HK-2 (cell line): ENCODE measurements around the gene COX15.
"Not testable (repeated sequence)": the region's sequence is repeated elsewhere in the genome, so short reads cannot be mapped to it uniquely, and the experiment has no call there.

Experiments used
- DNase-seq: peaks from one replicate; pipeline ENCODE4 v3.0.0-alpha.2; 2018; ENCODE audit not compliant: unreplicated experiment

Gene COX15

DNA sequence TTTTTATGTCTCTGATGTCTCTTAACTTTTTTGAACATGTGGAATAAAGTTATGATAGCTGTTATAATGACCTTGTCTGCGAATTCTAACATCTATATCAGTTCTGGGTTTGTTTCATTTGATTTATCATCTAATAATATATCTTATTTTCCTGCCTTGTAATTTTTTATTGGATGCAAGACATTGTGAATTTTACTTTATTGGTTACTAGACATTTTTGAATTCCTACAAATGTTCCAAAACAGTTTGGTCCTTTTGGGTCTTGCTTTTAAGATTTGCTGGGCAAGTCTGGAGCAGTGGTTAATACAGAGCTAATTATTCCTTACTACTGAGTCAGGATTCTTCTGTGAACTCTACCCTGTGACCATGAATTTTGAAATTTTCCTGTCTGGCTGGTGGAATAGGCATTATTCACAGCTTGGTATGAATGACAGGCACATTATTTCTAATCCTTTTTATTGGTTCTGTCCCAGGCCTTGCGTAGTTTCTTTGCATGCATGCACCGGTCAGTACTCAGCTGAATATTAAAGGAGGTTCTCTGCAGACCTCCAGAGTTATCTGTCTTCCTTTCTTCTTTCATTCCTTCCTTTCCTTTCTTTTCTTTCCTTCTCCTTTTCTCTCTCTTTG is 9.1 kb upstream of the COX15 start:
- no peak for DNase-seq

DNA sequence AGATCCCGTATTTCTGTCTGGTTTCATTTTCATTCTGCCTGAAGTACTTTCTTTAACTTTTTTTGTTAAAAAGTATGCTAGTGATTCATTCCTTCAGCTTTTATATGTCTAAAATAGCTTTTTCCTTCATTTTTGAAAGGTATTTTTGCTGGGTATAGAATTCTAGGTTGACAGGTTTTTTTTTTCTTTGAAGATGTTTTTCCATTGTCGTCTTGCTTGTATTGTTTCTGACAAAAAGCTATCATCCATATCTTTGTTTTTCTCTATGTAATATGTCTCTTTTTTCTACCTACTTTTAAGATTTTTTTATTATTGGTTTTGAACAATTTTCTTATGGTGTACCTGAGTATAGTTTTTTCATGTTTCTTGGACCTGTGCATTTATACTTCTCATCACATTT is 8.3 kb upstream of the COX15 start:
- no peak for DNase-seq

DNA sequence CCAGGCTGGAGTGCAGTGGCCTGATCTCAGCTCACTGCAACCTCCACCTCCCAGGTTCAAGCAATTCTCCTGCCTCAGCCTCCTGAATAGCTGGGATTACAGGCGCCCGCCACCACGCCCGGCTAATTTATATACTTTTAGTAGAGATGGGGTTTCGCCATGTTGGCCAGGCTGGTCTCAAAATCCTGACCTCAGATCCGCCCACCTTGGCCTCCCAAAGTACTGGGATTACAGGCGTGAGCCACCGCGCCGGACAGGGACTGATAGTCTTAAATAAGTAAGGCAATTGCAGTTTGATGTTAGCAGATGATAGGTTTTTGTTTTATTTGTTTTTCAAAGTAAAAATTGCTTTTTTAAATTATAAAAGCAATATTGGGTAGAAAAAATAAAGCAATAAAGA is 2.2 kb upstream of the COX15 start:
- DNase-seq, result not testable (repeated sequence)

DNA sequence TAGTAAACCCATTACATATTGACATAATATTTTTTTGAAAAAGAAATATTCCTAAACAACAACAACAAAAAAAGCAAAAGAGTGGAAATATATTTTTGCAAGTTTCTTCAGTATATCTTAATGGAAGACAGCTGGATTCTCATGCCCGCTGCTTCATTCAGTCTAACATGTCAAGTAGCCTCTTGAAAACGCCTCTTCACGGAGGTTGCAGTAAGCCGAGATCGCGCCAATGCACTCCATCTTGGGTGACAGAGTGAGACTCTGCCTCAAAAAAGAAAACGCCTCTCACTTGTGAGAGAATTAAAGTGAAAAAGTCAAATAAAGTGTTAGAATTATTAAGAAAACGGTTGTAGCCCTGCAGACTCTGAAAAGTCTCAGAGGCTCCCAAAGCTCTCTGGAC is 1.4 kb upstream of the COX15 start:
- DNase-seq, result no peak

DNA sequence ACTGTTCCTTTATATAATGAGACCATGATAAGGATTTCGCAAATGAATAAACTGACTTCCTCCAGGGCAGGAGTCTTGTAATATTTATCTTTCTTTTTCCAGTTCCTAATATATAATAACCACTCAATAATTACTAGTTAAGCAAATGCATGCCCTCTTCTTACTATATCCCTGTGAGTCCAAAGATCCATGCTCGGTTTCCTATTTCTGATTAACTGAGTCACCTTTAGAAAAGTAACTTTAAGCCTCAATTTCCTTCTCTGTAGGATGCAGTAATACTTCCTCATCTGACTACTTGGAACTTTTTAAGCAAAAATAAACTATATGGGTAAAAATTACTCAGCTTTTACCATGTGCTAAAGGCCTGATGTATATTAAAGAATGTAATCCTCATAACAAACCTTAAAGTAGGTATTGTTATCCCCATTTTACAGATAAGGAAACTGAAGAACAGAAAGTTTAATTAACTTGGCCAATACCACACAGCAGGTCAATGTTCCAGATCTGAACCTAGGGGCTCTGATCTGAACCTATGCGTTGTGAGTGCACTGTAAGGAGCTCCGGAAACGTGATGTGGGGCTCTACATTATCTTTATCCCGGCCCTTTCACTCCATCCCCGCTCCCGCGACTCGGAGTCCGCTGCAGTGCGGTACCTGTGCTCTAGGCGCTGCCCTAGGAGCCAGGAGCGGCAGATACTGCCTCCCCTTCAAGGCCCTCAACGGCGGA is 458 bp downstream of the COX15 start:
- DNase-seq, result no peak

DNA sequence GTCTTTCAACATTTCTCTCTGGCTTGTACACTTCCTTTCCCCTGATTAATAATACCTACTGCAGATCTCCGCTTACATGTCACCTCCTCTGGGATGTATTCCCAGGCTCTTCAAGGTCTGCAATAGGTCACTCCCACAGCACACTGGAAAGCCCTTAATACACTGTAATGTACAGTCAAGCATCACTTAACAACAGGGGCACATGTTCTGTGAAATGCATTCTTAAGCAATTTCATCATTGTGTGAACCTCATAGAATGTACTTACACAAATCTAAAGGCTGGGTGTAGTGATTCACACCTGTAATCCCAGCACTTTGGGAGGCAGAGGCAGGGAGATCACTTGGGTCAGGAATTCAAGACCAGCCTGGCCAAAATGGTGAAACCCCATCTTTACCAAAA is 1.9 kb downstream of the COX15 start:
- peak; percentile 33 for DNase-seq

DNA sequence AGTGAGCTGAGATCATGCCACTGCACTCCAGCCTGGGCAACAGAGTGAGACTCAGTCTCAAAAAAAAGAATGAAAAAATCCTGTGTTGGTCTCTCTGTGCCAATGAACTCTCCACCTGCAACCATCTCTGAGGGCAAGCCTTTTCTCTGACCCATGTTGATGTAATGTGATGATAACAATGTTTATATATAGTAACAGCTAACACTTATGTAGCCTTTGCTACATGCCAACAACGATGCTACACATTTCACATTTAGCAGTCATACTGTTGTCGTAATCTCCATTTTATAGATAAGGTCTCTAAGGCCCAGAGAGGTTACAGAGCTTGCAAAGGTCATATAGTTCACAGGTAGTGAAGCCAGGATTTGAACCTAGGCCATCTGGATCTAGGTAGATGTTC is 11.5 kb downstream of the COX15 start:
- DNase-seq, result no peak

DNA sequence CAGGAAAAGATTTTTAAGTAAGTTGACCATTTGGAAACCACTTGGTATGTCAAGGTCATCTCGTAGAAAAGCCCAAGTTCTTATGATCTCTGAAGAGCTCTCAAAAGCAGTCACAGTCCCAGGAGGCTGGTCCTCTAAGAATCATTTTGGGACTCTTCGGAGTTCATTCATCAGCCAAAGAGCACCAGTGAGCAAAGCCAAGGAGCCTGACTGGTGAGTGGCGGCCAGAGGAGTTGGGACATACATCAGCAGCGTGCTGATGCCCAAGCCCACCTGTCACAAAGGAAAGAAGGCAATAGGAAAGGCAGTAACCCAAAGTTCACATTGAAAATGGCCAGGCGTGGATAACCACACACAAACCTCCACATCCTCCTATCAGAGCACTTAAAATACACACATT is 17.5 kb downstream of the COX15 start:
- no peak for DNase-seq

DNA sequence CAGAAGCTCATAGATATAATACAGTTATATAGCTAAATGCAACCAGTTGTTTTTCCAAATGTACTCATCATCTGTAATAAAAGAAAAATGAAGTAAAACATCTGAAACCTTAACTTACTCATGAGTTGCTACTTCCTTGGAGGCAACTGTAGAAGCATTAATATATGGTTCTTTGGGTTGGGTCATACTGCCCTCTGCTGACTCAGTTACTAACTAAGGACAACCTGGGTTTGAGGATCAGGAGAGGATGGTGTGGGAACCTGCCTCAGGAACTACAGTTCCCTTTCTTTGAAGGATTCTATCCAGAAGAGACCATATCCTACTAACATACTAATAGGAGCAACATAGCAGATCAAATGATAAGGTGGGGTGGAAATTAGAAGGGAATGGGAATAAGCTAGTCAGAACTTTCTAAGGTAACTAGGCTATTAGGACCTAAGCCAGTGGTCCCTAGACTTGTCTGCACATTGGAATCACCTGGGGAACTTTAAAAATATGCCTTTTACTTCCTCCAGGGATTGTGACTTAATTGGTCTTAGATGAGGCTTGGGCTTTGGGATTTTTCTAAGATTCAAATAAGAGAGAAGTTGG is 20.7 kb downstream of the COX15 start:
- no peak for DNase-seq

DNA sequence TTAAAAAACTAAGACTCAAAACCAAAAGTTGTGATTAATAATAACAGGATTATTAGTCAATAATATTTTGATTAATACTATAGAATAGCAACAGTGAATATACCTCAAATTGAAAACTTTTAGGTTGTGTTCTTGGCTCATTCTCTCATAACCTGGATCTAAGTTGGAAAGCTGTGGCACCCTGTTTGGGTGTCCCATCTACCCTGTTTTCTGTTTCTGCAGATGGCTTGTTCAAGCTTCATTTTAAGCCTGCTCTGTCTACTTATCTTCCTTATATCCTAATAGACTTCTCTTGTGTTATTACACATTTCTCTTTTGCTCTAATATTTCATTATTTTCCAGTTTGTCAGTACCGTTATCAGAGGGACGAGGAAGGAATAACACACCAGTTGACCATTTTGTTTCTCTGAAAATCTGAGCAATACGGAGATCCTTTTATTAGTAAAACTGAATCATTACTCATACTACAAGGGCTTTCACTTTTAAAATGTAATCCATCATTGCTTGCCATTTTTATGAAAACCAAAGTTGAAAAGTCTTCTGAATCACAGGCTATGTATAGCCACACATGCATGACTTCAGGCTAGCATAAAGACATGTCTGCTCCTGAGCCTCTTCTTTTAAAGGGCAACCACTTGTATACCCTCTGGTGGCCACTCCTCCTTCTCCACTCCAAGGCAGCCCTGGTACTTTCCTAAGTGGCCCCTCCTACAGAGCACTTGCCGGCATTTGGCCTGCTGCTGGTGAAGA is 22.3 kb downstream of the COX15 start:
- no peak for DNase-seq

DNA sequence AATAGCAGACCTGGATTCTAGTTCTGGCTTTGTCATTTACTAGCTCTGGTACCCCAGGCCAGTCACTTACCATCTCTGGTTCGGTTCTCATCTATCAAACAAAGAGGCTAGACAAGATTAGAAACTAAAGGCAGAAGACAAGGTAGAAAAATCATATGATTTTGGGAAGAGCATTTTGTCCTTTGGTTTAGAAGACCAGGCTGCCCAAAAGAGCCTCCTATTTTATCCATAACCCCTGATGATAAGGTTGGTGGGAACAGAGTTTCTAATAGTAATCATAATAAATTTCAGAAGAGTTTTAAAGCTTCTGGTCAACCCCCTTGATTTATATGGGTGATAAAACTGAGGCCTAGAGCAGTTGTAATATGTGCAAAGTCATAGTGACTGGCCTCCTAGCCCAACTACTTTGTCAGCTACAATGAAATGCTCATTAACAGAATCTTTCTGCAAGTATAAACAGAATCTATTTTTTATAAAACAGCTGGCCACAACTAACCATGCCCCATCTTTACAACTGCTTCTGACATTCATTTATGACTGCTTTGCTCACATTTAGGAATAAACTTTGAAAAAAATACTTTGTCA is 23.4 kb downstream of the COX15 start:
- DNase-seq, result no peak

DNA sequence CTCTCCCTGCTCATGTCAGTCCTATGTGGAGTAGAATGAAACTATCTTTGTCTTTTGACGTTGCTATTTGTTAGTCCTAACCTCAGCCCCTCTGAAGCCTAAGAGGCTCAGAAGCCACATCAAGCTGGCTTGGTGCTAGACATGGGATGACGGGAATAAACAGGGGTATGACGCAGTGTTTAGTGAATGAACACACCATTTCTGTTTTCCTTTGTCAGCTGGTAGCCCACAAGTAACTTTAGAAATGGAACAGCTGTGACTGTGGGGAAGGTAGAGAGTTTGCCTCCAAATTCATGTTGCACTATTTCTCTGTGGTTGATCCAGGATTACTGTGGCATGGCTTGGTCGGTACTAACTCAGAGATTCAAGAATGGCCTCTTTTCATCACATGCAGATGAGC is 31.3 kb downstream of the COX15 start:
- DNase-seq, result no peak

DNA sequence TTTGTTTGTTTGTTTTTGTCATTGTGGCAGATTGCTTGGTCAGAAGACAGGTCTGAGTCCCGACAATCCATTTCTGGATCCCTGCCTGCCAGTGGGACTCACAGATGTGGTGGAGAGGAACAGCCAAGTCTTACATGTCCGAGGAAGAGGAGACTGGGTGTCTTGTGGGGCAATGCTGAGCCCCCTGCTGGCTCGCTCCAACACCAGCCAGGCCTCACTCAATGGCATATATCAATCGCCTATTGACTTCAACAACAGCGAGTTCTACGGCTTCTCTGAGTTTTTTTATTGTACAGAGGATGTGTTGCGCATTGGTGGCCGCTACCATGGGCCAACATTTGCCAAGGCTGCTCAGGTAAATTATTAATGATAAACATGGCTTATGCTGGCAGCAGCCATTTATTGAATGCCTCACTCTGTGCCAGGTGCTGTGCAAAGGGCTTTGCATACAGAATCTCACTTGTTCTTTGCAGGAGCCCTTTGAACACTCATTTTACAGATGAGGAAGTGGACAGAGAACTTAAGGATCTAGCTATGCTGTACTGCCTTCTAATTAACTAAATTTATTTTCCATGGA is 33.3 kb downstream of the COX15 start:
- no peak for DNase-seq

DNA sequence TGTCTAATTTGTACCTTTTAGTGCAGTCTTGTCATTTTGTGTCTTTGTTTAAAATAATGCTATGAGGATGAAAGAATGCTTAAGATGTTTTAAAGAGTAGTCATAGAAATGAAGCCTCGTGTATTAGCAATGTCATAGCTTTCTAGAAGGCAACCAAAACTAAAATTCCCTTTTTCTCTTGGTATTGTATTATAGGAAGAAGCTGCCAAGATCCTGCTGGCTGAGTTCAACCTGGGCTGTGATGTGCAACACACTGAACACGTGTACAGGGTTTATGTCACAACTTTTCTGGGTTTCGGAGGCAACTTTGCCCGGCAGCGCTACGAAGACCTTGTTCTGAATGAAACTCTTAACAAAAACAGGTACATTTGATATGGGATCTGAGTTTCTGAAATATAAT is 36.2 kb downstream of the COX15 start:
- no peak for DNase-seq

DNA sequence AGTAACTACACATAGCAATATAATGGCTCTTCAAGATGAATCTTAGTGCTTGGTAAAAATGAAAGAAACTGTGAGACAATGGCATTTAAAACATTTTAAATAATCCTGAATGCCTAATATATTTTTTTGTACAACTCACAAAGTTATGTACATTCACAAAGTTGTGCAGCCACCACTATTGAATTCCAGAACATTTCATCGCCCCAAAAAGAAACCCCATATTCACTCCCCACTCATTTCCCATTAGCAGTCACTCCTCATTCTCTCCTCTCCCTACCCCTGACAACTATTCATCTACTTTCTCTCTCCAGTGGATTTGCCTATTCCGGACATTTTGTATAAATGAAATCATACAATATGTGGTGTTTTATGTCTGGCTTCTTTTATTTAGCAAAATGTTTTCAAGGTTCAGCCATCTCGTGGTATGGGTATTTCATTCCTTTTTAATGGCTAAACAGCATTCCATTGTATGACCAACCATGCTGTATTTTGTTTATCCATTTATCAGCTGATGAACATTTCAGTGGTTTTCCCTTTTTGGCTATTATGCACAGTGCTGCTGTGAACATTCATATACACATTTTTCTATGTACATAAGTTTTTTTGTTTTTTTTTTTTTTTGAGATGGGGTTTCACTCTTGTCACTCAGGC is 37.9 kb downstream of the COX15 start:
- no peak for DNase-seq

DNA sequence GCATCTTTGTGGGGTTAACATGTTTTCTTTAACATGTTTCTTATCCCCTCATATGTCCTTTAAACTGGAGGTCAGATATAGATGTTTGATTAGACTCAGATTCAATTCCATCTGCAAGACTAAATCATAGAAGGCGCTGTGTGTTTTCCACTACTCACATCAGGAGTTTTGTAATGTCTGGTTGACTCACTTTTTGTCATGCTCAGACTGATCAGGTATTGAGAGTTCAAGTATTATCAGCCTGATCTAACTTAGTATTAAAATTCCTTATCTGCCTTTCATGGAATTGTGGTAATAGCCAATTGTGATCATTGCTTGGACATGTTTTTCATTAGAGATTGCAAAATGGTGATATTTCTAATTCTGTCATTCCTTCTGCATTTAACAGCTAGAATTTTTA is 42.5 kb downstream of the COX15 start:
- no peak for DNase-seq

DNA sequence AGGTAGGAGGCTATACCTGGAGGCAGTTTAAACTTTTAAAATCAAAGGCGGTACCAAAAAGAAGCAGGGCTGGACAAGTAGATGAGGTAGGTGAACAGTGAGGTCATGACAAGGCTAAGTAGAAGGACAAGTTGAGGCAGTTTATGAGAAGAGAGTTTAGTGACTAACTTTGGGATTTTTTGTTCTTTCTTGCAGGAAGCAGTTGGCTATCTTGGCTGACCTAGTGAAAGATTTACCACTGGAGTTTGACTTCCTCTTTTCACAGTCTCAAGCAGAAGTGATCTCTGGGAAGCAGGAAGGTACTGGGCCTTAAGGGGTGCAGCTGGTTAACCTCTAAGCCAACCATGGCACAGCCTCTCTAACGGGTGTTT is 46.3 kb downstream of the COX15 start:
- DNase-seq, result no peak

DNA sequence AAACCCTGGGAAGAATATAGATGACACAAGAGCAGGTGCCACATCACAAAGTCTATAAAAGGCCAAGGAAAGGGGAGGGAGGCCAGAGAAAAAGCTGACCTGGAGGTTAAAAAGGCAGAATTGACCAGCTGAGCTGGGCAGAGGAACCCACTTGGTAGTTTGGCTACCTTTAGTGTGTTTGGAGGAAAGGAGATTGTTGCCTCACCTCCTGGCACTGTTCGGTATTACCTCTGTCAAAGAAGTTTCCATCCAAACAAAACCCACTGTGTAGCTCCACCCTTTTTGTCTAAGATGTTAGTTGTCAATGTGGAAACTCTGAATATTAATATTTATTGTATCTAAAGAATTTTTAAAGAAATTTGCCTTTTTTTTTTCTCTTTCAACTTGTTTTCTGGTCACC is 49.2 kb downstream of the COX15 start:
- DNase-seq, result no peak
